HepG2 (cell line): Measurements from ENCODE around the gene BIN1. TPM values are rescaled to one million over a fixed set of nuclear protein-coding genes. Genes with fewer than 3 reads are reported as not detected.
A peak's percentile ranks its signal among the peaks of the same experiment; 100 is the strongest.

Experiments
- ARHGAP35 ChIP-seq: sonication (generic); formaldehyde crosslinking; IDR thresholded peaks from 2 replicates; pipeline ENCODE4 v1.9.0; 2022; ENCODE audit warnings: mild to moderate bottlenecking, inconsistent platforms, moderate library complexity, missing genetic modification reagents, borderline replicate concordance
- ARNT2 ChIP-seq: sonication (generic); formaldehyde crosslinking; IDR thresholded peaks from 2 replicates; pipeline ENCODE4 v1.8.0; 2022; ENCODE audit warnings: mild to moderate bottlenecking, low read depth, missing genetic modification reagents, moderate library complexity
- HMG20A ChIP-seq: IDR thresholded peaks from 2 replicates; pipeline ENCODE4 v1.6.1; 2016; ENCODE audit warnings: borderline replicate concordance
- PCBP1 ChIP-seq: fragments of 200-400 bp; formaldehyde crosslinking; IDR thresholded peaks from 2 replicates; pipeline ENCODE4 v1.6.1; 2017; ENCODE audit warnings: mild to moderate bottlenecking, low read depth, low read length, borderline replicate concordance
- POLR2AphosphoS2 ChIP-seq: IDR thresholded peaks from 2 replicates; pipeline ENCODE4 v1.6.1; 2011; ENCODE audit warnings: low read depth, low read length, improper control_type of control experiment
- PTBP1 ChIP-seq: fragments of 200-400 bp; formaldehyde crosslinking; IDR thresholded peaks from 2 replicates; pipeline ENCODE4 v1.6.1; 2018; ENCODE audit warnings: low read length, low read depth; ENCODE audit not compliant: poor library complexity, severe bottlenecking
- SNAPC2 ChIP-seq: sonication (generic); formaldehyde crosslinking; IDR thresholded peaks from 2 replicates; pipeline ENCODE4 v1.8.1; 2022; ENCODE audit warnings: mild to moderate bottlenecking, missing genetic modification reagents
- SP5 ChIP-seq: IDR thresholded peaks from 2 replicates; pipeline ENCODE4 v1.6.1; 2016; ENCODE audit warnings: low read depth, borderline replicate concordance
- U2AF2 ChIP-seq: fragments of 200-400 bp; formaldehyde crosslinking; IDR thresholded peaks from 2 replicates; pipeline ENCODE4 v1.6.1; 2017; ENCODE audit warnings: low read depth, mild to moderate bottlenecking, low read length
- ZBTB38 ChIP-seq: sonication (generic); formaldehyde crosslinking; IDR thresholded peaks from 2 replicates; pipeline ENCODE4 v1.5.1; 2020; ENCODE audit warnings: mild to moderate bottlenecking, missing genetic modification reagents
- ZFP82 ChIP-seq: sonication (generic); formaldehyde crosslinking; IDR thresholded peaks from 2 replicates; pipeline ENCODE4 v1.5.1; 2020; ENCODE audit warnings: mild to moderate bottlenecking, missing genetic modification reagents, borderline replicate concordance
- ZMYM4 ChIP-seq: sonication (generic); formaldehyde crosslinking; IDR thresholded peaks from 2 replicates; pipeline ENCODE4 v1.8.1; 2023; ENCODE audit warnings: mild to moderate bottlenecking, missing genetic modification reagents
- ZNF326 ChIP-seq: sonication (generic); formaldehyde crosslinking; IDR thresholded peaks from 2 replicates; pipeline ENCODE4 v1.4.0; 2020; ENCODE audit warnings: missing genetic modification reagents, borderline replicate concordance
- ZNF335 ChIP-seq: sonication (generic); formaldehyde crosslinking; IDR thresholded peaks from 2 replicates; pipeline ENCODE4 v1.4.0; 2020; ENCODE audit warnings: missing genetic modification reagents
- ZNF383 ChIP-seq: sonication (generic); formaldehyde crosslinking; IDR thresholded peaks from 2 replicates; pipeline ENCODE4 v1.4.0; 2020; ENCODE audit warnings: missing genetic modification reagents, mild to moderate bottlenecking, borderline replicate concordance
- ZNF737 ChIP-seq: sonication (generic); formaldehyde crosslinking; IDR thresholded peaks from 2 replicates; pipeline ENCODE4 v1.5.0; 2020; ENCODE audit warnings: missing genetic modification reagents, mild to moderate bottlenecking, borderline replicate concordance
- ZNF768 ChIP-seq: sonication (generic); formaldehyde crosslinking; IDR thresholded peaks from 2 replicates; pipeline ENCODE4 v1.4.0; 2020; ENCODE audit warnings: missing genetic modification reagents
- ZSCAN21 ChIP-seq: sonication (generic); formaldehyde crosslinking; IDR thresholded peaks from 2 replicates; pipeline ENCODE4 v1.8.0; 2022; ENCODE audit warnings: mild to moderate bottlenecking, missing genetic modification reagents, moderate library complexity, borderline replicate concordance
- polyA plus RNA-seq, 8 experiments: library from polyadenylated mRNA; depleted of rRNA in 3 of 8; stranded (reverse) in 7 of 8; unstranded in 1 of 8; fragments of >200 nt; fragmentation: Illumina TruSeq in 4 of 8; extraction: Trizol in 4 of 8; gene quantifications; 2 replicates each; pipeline versions ENCODE4 v1.2.1 to v1.2.3, GENCODE V29; 2011 to 2016; ENCODE audit warnings: low read depth in 4 of 8, missing spikeins in 1 of 8, mixed read lengths in 1 of 8; ENCODE audit not compliant: insufficient read depth in 1 of 8
- total RNA-seq, 5 experiments: library from RNA; depleted of rRNA; stranded (reverse); fragments of >200 nt; fragmentation: Illumina TruSeq; extraction: Trizol; gene quantifications; 2 replicates each; pipeline ENCODE4 v1.2.3, GENCODE V29; 2016; ENCODE audit warnings: low read depth in 1 of 5
- TF ChIP-seq, protein P1 (sequence below): sonication (generic); formaldehyde crosslinking; IDR thresholded peaks from 2 replicates; pipeline ENCODE4 v1.4.0; 2020; ENCODE audit warnings: mild to moderate bottlenecking, missing genetic modification reagents
- TF ChIP-seq, protein P2 (sequence below): sonication (generic); formaldehyde crosslinking; IDR thresholded peaks from 2 replicates; pipeline ENCODE4 v1.5.0; 2020; ENCODE audit warnings: mild to moderate bottlenecking, missing genetic modification reagents, borderline replicate concordance
- TF ChIP-seq, protein P3 (sequence below): IDR thresholded peaks from 2 replicates; pipeline ENCODE4 v1.6.1; 2016; ENCODE audit warnings: missing compliant biosample characterization, missing genetic modification reagents, borderline replicate concordance
- TF ChIP-seq, protein P4 (sequence below): sonication (generic); formaldehyde crosslinking; IDR thresholded peaks from 2 replicates; pipeline ENCODE4 v1.4.0; 2020; ENCODE audit warnings: missing genetic modification reagents

Gene BIN1
- total and polyA plus RNA-seq, 2 of the 13 experiments (the other 11 are each of a cell fraction or from before 2014, with no cell fraction given) = 0.93 to 1.2 TPM

DNA sequence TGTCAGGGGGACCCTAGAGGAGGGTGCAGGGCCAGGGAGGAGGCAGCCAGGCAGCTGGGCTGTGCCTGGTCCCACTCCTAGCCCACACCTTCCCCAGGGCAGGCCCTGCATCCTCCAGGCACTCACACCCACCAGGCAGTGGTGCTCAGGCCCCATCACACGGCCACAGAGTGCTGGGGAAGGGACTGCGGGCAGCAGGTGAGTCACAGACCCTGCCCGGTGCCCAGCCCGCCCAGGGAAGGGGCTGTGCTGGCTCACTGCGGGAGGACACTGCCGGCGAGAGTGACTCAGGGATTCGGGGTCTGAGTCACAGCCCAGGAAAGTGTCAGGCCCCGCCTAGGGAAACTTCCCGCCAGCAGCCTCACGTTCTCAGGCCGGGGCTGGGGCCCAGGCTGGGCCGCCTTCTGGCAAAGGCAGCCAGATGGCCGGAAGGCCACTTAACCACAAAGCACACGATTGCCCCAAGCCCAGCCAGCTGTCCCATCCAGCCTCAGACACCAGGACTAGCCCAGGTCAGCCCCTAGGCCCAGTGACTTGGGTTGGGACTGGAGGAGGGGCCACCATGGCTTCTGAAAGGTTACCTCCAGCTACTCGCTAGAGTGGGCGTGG is 42.2 kb downstream of the BIN1 start (continued):
- TF ChIP-seq, protein P1, sequence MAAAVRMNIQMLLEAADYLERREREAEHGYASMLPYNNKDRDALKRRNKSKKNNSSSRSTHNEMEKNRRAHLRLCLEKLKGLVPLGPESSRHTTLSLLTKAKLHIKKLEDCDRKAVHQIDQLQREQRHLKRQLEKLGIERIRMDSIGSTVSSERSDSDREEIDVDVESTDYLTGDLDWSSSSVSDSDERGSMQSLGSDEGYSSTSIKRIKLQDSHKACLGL = peak; percentile 52; the same call in 1 of the 2 replicates
- TF ChIP-seq ZNF383 (CRISPR knock-in tag) (peak; percentile 57; the same call in 1 of the 2 replicates), ZFP82 (CRISPR knock-in tag) (0 out of 2 replicates have a peak, but pooled peaks have one; percentile 67), ZNF737 (CRISPR knock-in tag) (no peak), ZNF768 (CRISPR knock-in tag) (peak; percentile 23; the same call in 1 of the 2 replicates), POLR2AphosphoS2 (no peak), HMG20A (CRISPR knock-in tag) (peak; percentile 55; the same call in 1 of the 2 replicates), ZMYM4 (CRISPR knock-in tag) (no peak), ZNF326 (CRISPR knock-in tag) (no peak), SP5 (CRISPR knock-in tag) (peak; percentile 27; the same call in 1 of the 2 replicates), SNAPC2 (CRISPR knock-in tag) (no peak), ZBTB38 (CRISPR knock-in tag) (no peak), ARNT2 (CRISPR knock-in tag) (0 out of 2 replicates have a peak, but pooled peaks have one; percentile 72), ZNF335 (CRISPR knock-in tag) (peak; percentile 72; the same call in 1 of the 2 replicates), ARHGAP35 (CRISPR knock-in tag) (peak; percentile 30; the same call in 1 of the 2 replicates), U2AF2 (no peak), ZSCAN21 (CRISPR knock-in tag) (peak; percentile 49; the same call in 1 of the 2 replicates), PCBP1 (0 out of 2 replicates have a peak, but pooled peaks have one; percentile 68), PTBP1 (peak; percentile 37)
- TF ChIP-seq, protein P2, sequence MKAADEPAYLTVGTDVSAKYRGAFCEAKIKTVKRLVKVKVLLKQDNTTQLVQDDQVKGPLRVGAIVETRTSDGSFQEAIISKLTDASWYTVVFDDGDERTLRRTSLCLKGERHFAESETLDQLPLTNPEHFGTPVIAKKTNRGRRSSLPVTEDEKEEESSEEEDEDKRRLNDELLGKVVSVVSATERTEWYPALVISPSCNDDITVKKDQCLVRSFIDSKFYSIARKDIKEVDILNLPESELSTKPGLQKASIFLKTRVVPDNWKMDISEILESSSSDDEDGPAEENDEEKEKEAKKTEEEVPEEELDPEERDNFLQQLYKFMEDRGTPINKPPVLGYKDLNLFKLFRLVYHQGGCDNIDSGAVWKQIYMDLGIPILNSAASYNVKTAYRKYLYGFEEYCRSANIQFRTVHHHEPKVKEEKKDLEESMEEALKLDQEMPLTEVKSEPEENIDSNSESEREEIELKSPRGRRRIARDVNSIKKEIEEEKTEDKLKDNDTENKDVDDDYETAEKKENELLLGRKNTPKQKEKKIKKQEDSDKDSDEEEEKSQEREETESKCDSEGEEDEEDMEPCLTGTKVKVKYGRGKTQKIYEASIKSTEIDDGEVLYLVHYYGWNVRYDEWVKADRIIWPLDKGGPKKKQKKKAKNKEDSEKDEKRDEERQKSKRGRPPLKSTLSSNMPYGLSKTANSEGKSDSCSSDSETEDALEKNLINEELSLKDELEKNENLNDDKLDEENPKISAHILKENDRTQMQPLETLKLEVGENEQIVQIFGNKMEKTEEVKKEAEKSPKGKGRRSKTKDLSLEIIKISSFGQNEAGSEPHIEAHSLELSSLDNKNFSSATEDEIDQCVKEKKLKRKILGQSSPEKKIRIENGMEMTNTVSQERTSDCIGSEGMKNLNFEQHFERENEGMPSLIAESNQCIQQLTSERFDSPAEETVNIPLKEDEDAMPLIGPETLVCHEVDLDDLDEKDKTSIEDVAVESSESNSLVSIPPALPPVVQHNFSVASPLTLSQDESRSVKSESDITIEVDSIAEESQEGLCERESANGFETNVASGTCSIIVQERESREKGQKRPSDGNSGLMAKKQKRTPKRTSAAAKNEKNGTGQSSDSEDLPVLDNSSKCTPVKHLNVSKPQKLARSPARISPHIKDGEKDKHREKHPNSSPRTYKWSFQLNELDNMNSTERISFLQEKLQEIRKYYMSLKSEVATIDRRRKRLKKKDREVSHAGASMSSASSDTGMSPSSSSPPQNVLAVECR (CRISPR knock-in tag) = no peak; the same call in 1 of the 2 replicates
- TF ChIP-seq, protein P3, sequence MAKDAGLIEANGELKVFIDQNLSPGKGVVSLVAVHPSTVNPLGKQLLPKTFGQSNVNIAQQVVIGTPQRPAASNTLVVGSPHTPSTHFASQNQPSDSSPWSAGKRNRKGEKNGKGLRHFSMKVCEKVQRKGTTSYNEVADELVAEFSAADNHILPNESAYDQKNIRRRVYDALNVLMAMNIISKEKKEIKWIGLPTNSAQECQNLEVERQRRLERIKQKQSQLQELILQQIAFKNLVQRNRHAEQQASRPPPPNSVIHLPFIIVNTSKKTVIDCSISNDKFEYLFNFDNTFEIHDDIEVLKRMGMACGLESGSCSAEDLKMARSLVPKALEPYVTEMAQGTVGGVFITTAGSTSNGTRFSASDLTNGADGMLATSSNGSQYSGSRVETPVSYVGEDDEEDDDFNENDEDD (CRISPR knock-in tag) = peak; percentile 94
- TF ChIP-seq, protein P4, sequence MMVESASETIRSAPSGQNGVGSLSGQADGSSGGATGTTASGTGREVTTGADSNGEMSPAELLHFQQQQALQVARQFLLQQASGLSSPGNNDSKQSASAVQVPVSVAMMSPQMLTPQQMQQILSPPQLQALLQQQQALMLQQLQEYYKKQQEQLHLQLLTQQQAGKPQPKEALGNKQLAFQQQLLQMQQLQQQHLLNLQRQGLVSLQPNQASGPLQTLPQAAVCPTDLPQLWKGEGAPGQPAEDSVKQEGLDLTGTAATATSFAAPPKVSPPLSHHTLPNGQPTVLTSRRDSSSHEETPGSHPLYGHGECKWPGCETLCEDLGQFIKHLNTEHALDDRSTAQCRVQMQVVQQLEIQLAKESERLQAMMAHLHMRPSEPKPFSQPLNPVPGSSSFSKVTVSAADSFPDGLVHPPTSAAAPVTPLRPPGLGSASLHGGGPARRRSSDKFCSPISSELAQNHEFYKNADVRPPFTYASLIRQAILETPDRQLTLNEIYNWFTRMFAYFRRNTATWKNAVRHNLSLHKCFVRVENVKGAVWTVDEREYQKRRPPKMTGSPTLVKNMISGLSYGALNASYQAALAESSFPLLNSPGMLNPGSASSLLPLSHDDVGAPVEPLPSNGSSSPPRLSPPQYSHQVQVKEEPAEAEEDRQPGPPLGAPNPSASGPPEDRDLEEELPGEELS (CRISPR knock-in tag) = peak; percentile 45; the same call in 1 of the 2 replicates
